ENCODE results near the gene XAB2. TPM values are rescaled to one million over a fixed set of nuclear protein-coding genes. Genes with fewer than 3 reads are reported as not detected.
"Not testable (repeated sequence)": the region's sequence is repeated elsewhere in the genome, so short reads cannot be mapped to it uniquely, and the experiment has no call there.

Gene XAB2
- total RNA-seq, 1 donor from 2014 or later = 23.5 TPM

DNA sequence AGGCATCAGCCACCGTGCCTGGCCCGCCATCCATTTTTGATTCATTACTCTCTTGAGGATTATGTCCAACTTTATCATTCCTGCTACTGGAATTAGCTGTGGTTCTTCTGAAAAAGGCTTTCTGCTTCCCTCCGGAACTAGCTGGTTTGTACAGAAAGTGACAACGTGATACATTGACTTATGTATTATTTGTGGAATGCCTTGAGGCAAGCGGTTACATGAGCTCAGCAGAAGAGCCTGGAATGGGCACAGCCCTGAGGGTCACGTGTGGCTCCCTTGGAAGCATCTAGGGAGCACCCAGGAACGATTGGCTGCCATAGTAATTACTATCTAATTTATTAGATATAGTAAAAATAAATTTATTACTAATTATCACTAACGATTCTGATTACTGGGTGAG lies 25.1 kb upstream of the XAB2 start:
- no peak for ATAC-seq (ENCODE audit: poor library complexity)
- intact Hi-C loops (cut with DNase I) = loop anchor here (10.0 kb wide), 1 partner anchor 140 kb away; no protein-coding TSS in a partner anchor

DNA sequence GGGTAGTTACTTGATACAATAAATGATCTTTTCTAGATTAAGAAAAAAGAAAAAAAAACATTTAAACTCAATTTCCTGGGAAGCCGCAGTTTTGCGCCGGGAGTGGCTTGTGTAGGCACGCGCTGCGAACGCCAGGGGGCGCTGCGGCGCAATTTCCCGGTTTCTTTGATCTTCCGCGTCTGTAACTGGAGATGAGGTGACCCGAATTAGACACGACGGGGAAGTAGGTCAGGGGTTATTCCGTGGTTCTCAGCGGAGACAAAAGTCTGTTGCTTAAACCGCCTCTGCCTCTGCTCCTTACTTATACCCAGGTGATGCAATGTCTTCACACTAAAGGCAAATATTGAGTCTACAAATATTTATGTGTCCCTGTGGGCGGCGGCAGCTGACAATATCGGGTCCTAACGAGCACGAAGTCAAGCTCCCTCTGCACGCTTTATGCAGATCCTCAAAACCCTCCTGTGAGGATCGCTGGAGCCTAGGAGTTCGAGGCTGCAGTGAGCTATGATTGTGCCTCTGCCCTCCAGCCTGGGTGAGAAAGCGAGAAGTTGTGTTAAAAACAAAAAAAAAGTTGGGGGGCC lies 22.8 kb upstream of the XAB2 start:
- ATAC-seq (ENCODE audit: poor library complexity) (peak; percentile 85), DNase-seq (peak; percentile 89)
- intact Hi-C loops (cut with DNase I) = loop anchor here (10.0 kb wide), 1 partner anchor 143 kb away; no protein-coding TSS in a partner anchor

More for the DNA sequence above, 25.1 kb upstream of the XAB2 start:
- no peak for DNase-seq

DNA sequence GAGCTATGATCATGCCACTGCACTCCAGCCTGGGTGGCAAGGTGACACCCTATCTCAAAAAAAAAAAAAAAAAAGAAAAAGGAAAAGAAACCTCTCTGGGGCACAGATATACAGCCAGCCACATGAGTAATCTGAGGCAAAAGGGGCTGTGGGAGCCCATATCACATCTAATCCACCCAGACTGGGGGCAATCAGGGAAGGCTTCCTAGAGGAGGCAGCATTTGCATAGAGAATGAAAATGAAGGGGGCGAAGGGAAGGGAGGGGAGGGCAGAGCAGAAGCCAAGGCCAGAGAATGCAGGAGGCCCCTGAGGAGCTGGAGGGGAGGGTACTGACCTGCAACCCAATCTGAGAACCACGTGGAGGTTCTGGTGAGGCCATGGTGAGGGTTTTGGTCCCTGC lies 20.8 kb upstream of the XAB2 start:
- ATAC-seq (ENCODE audit: poor library complexity) (no peak), DNase-seq (no peak)
- intact Hi-C loops (cut with DNase I) = loop anchor here (10.0 kb wide), 1 partner anchor 145 kb away; no protein-coding TSS in a partner anchor

DNA sequence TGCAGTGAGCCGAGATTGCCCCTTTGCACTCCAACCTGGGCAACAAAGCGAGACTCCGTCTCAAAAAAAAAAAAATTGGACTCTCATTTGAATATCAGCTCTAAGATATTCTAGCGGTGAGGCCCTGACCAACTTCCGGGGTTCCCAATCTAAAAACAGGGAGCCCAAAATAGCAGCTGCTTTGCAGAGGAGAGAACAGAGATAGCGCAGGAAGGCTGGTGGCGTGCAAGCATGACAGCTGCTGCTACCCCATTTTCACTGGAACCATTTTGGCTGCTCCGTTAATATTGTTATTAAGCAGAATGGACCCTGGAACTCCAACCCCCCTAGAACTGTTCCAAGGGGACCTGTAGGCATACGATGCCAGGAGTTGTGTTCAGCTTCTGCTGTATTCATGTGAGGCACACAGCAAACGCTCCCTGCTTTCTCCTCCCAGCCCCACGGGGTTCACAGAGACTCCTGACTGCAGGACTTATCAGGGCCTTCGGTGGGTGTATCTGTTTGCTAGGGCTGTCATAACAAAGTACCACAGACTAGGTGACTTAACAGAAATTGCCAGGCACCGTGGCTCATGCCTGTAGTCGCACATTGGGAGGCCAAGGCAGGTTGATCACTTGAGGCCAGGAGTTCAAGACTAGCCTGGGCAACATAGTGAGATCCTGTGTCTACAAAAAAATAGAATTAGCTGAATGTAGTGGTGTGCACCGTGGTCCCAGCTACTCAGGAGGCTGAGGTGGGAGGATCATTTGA lies 19.1 kb upstream of the XAB2 start:
- ATAC-seq (ENCODE audit: poor library complexity) (no peak), DNase-seq (no peak)
- intact Hi-C loops (cut with DNase I) = no loop called here

DNA sequence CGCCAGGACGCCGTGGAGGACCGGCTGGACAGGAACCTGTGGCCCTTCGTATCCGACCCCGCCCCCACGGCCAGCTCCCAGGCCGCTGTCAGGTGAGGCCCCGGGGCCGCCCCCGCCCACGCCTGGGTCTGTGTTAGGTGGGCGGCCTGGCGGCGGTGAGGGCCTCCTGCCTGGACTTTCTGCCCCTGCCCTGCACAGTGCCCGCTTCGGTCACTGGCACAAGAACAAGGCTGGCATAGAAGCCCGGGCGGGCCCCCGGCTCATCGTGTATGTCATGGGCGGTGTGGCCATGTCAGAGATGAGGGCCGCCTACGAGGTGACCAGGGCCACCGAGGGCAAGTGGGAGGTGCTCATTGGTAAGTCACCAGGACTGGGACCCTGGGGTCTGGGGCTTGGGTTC lies 17.8 kb upstream of the XAB2 start:
- DNase-seq (no peak), ATAC-seq (ENCODE audit: poor library complexity) (no peak)
- intact Hi-C loops (cut with DNase I) = no loop called here

DNA sequence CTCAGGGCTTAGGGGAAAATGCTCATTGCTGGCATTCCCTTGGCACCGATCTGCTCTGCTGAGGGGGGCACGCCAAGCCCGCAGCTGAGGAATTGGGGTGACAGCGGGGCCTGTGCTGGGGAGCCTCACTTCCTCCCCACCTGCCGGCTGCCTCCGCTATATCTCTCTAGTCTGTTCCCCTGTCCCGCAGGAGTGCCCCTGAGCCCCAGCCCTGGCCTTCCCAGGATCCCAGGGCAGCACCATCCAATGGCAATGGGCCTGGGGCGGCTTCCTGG lies 17.0 kb upstream of the XAB2 start:
- intact Hi-C loops (cut with DNase I) = no loop called here
- DNase-seq (no peak), ATAC-seq (ENCODE audit: poor library complexity) (no peak)

DNA sequence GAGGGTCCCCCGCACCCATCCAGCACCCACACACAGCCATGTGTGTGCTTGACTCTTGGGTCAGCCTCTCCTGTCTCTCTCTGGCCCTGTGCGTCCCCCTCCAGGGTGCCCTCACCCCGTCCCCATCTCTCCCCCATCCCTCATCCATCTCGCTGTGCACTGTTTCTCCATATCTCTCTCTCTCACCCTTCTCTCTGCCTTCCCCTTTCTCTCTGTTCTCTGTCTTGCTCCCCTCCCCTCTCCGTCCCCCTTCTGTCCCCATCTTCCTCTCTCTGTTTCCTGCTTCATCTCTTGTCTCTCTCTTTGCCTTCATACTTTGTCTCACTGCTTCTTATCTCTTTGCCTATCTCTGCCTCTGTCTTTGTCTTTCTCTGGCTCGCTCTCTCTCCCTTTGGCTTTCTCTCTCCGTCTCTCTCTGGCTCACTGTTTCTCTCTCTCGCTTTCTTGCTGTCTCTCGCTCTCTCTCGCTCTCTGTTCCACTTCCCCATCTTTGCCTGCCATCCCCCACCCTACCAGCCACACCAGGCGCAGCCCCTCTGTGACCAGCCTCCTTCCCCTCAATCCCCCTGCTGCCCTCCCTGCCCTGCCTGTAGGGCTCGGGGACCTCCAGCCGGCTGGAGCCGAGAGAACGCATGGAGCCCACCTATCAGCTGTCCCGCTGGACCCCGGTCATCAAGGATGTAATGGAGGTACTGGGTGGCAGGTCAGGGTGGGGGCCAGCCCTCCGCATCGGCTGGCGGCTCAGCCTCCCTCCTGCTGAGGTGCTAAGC lies 16.5 kb upstream of the XAB2 start:
- intact Hi-C loops (cut with DNase I) = no loop called here
- DNase-seq (no peak), ATAC-seq (ENCODE audit: poor library complexity) (no peak)

DNA sequence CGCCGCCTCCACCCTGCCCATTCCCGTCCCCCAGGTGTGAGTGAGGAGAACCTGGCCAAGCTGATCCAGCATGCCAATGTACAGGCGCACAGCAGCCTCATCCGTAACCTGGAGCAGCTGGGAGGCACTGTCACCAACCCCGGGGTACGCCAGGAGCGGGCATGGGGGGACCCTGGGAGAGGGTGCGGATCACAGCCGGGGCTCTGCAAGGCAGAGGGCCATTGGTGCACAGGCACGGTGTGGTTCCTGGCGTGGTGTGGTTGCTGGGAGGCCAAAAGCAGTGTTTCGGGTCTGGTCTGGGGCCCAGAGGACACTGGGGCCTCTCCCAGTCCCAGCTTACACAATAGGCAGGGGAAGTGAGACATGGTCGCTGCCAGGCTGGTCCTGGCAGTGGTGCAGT lies 15.8 kb upstream of the XAB2 start:
- intact Hi-C loops (cut with DNase I) = no loop called here
- no peak for DNase-seq
- ATAC-seq (ENCODE audit: poor library complexity) = no peak

DNA sequence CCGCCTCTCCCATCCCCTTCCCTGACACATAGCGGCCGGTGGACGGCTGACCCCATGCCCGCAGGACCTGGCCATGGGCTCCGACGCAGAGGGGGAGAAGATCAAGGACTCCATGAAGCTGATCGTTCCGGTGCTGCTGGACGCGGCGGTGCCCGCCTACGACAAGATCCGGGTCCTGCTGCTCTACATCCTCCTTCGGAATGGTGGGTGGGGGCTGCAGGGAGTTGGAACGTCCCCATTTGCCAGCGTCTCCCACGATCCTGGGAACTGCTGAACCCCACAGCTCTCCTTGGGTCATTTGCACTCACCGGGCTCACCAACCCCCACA lies 15.2 kb upstream of the XAB2 start:
- ATAC-seq (ENCODE audit: poor library complexity) (no peak), DNase-seq (no peak)
- intact Hi-C loops (cut with DNase I) = no loop called here

DNA sequence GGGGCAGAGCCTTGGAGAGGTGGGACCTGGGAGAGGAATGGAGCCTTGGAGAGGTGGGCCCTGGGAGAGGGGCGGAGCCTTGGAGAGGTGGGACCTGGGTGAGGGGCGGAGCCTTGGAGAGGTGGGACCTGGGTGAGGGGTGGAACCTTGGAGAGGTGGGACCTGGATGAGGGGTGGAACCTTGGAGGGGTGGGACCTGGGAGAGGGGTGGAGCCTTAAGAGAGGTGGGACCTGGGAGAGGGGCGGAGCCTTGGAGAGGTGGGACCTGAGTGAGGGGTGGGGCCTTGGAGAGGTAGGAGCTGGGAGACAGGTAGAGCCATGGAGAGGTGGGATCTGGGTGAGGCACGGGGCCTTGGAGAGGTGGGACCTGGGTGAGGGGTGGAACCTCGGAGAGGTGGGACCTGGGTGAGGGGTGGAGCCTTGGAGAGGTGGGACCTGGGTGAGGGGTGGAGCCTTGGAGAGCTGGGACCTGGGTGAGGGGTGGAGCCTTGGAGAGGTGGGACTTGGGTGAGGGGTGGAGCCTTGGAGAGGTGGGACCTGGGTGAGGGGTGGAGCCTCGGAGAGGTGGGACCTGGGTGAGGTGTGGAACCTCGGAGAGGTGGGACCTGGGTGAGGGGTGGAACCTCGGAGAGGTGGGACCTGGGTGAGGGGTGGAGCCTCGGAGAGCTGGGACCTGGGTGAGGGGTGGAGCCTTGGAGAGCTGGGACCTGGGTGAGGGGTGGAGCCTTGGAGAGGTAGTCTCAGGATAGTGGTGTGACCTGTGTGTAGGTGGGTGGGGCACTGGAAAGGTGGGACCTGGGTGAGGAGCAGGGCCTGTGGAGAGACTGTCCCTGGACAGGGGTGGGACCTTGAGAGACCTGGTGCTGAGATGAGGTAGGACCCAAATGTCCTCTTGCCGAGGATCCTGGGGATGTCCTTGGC lies 14.5 kb upstream of the XAB2 start:
- DNase-seq; intact Hi-C loops (cut with DNase I); ATAC-seq (ENCODE audit: poor library complexity): not testable (repeated sequence)

DNA sequence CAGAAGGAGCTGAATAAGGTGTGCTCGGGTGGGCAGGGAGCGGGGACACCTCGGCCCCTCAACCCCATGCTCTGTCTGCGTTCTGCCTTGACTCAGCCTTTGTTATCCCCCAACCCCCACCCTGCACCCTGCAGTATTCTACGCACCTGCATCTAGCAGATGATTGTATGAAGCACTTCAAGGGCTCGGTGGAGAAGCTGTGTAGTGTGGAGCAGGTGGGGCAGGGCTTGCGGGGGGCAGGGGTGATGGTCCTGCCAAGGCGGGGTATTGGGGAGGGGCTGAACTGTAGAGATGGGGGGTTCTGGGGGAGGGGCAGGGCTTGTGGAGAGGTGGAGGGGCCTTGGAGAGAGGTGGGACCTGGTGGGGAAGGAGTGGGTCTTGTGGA lies 13.7 kb upstream of the XAB2 start:
- ATAC-seq (ENCODE audit: poor library complexity) (no peak), DNase-seq (no peak)
- intact Hi-C loops (cut with DNase I) = no loop called here

DNA sequence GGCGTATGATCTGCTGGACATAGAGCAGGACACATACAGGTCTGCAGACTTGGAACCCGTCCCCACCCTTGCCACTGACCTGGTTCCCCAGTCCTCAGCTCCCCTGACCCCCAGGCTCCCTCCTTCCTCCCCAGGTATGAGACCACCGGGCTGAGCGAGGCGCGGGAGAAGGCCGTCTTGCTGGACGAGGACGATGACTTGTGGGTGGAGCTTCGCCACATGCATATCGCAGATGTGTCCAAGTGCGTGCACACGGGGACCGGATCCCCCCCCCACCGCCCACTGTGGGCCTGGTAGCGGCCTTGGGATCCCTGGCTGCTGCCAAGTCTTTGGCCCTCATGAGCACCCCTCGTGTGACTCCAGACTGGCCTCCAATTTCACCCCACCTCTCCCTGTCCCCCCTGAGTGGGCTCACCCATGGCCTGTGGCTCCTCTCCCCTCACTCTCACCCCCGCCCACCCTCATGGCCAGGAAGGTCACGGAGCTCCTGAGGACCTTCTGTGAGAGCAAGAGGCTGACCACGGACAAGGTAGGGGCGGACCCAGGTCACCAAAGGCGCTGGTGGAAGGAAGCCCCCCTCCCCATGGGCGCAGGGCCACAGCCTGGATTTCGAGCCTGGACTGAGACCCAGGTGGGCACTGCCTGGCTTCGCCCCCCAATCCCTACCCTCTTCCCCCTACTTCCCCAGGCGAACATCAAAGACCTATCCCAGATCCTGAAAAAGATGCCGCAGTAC lies 13.1 kb upstream of the XAB2 start:
- intact Hi-C loops (cut with DNase I) = no loop called here

DNA sequence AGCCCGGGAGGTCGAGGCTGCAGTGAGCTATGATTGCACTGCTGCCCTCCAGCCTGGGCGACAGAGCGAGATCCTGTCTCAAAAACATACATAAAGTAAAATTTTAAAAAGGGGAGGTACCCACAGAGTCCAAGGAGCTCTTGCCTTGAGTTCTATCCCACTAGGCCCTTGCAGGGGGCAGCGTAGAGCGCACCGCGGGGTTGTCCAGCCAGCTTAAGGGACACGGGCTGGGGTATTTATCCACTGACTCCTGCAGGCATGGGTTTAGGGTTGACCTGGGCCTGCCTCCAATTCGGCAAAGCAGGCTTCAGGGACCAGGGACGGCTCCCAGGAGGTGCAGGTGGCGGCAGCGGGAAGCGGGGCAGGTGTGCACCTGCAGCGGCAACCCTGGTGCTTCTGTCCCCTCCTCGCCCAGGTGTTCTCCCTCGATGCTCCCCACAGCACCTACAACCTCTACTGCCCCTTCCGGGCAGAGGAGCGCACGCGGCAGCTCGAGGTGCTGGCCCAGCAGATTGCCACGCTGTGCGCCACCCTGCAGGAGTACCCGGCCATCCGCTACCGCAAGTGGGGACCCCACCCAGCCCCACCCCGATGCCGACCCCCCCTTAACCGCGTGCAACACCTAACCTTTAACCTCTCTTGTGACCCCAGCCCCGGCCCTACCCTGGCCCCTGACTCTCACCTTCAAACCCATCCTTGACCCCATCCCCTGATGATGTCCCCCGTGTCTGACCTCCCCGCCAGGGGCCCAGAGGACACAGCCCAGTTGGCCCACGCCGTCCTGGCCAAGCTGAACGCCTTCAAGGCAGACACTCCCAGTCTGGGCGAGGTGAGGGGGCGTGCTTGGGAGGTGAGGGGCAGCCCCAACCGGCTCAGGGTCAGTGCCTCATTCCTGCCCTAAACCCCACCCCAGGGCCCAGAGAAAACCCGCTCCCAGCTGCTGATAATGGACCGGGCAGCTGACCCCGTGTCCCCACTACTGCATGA lies 12.2 kb upstream of the XAB2 start:
- intact Hi-C loops (cut with DNase I) = no loop called here
- DNase-seq (no peak), ATAC-seq (ENCODE audit: poor library complexity) (no peak)

More for the DNA sequence above, 13.1 kb upstream of the XAB2 start:
- ATAC-seq (ENCODE audit: poor library complexity) (no peak), DNase-seq (no peak)

DNA sequence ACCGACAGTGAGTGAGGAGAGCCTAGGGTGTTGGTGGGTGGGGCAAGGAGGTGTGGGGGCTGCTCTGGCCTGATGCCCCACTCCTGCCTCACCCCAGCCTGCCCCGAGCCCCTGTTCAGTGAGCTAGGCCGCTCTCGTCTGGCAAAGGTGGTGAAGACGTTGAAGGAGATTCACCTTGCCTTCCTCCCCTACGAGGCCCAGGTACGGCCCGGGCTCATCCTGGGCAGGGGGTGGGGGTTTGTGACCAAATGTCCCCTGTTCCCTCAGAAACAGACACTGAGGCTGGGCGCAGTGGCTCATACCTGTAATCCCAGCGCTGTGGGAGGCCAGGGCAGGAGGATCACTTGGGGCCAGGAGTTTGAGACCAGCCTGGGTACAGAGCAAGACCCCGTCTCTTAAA lies 11.5 kb upstream of the XAB2 start:
- DNase-seq (no peak), ATAC-seq (ENCODE audit: poor library complexity) (no peak)
- intact Hi-C loops (cut with DNase I) = no loop called here

DNA sequence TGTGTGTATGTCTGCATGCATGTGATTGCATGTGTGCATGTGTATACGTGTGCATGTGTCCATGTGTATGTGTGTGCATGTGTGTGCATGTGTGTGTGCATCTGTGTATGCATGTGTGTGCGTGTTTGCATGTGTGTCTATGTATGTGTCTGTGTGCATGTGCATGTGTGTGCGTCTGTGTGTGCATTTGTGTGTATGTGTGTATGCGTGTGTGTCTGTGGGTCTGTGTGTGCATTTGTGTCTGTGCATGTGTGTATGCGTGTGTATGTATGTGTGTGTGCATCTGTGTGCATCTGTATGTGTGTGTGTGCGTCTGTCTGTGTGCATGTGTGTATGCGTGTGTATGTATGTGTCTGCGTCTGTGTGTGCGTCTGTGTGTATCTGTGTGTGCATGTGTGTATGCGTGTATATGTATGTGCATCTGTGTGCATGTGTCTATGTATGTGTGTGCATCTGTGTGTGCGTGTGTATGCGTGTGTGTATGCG lies 10.6 kb upstream of the XAB2 start:
- intact Hi-C loops (cut with DNase I) = no loop called here
- DNase-seq (no peak), ATAC-seq (ENCODE audit: poor library complexity) (no peak)

DNA sequence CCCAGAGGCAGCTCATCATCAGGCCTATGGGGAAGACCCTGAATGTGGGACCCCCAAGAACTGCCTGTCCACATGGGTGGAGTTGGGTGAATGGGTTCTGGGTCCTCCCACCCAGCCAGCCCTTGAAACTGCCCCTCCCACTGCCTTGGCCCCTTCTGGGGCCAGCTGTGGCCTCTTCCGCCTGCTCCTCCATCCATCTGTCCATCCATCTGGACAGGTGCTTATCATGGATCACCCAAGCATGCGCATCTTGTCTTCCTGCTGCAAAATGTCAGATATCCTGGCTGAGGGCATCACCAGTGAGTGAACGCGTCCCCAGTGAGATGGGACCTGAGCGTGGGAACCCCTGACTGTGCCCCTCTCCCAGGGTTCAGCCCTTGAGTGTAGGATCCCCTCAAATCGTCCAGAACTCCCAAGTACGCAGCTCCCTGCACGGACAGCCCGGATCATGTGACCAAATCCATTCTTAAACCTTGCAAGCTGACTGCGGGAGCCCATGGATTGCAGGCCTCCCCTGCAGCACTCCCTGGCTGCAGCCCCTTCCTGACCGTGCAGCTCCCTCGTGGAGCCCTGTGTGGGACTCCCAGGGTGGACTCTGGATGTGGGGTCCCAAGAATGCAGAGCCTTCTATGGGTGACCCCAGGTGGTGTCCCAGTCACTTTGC lies 9.6 kb upstream of the XAB2 start:
- DNase-seq (no peak), ATAC-seq (ENCODE audit: poor library complexity) (no peak)
- intact Hi-C loops (cut with DNase I) = no loop called here
